CD4-positive, CD25-positive, alpha-beta regulatory T cell (primary cell): ENCODE results near the gene EEF1G. TPM values are rescaled to one million over a fixed set of nuclear protein-coding genes. Genes with fewer than 3 reads are reported as not detected.
"Not testable (repeated sequence)": the region's sequence is repeated elsewhere in the genome, so short reads cannot be mapped to it uniquely, and the experiment has no call there.

Experiments used
- ATAC-seq, 2 donors: fragments of 150-1000 bp; cut with Tn5 transposase; one replicate each; pipeline ENCODE4 v1.10.0; 2021; ENCODE audit warnings: low read depth in 2 of 2, moderate number of reproducible peaks in 2 of 2, moderate library complexity in 1 of 2
- DNase-seq, 3 donors: peaks; one replicate each; pipeline versions ENCODE4 v3.0.0 to v3.0.0-alpha.2; 2012 to 2022; ENCODE audit warnings: mixed read lengths in 1 of 3
- H3K27ac ChIP-seq: one replicate; pipeline ENCODE4 v1.7.0; 2013; ENCODE audit warnings: mild to moderate bottlenecking, low read length; ENCODE audit not compliant: insufficient read depth, poor library complexity, severe bottlenecking
- H3K27me3 ChIP-seq: one replicate; pipeline ENCODE4 v1.7.0; 2013; ENCODE audit warnings: low read length; ENCODE audit not compliant: control insufficient read depth, insufficient read depth
- H3K36me3 ChIP-seq: one replicate; pipeline ENCODE4 v1.7.0; 2013; ENCODE audit warnings: mild to moderate bottlenecking, low read length, moderate library complexity; ENCODE audit not compliant: control insufficient read depth, insufficient read depth
- H3K4me1 ChIP-seq: 2 replicates; pipeline ENCODE4 v1.7.0; 2013; ENCODE audit warnings: mild to moderate bottlenecking, low read length; ENCODE audit not compliant: insufficient read depth, control insufficient read depth, poor library complexity, severe bottlenecking
- H3K4me3 ChIP-seq: one replicate; pipeline ENCODE4 v1.7.0; 2013; ENCODE audit warnings: low read depth, mild to moderate bottlenecking, low read length, moderate library complexity
- H3K9me3 ChIP-seq, 2 experiments: 1 replicate in 1 of 2; 2 replicates in 1 of 2; pipeline ENCODE4 v1.7.0; 2013; ENCODE audit warnings: low read length in 2 of 2, mild to moderate bottlenecking in 1 of 2, moderate library complexity in 1 of 2; ENCODE audit not compliant: control insufficient read depth in 2 of 2
- H3K27ac Mint-ChIP-seq, 3 donors: one replicate each; pipeline ENCODE4 v1.8.0; 2020 to 2022; ENCODE audit warnings: mild to moderate bottlenecking in 3 of 3, mixed read lengths in 3 of 3, moderate library complexity in 2 of 3
- H3K27me3 Mint-ChIP-seq: one replicate; pipeline ENCODE4 v1.8.0; 2022; ENCODE audit warnings: mild to moderate bottlenecking, mixed read lengths
- H3K36me3 Mint-ChIP-seq: one replicate; pipeline ENCODE4 v1.8.0; 2020; ENCODE audit warnings: mixed read lengths
- H3K4me1 Mint-ChIP-seq, 4 donors: one replicate each; pipeline ENCODE4 v1.8.0; 2020 to 2022; ENCODE audit warnings: mixed read lengths in 4 of 4, mild to moderate bottlenecking in 1 of 4
- H3K4me3 Mint-ChIP-seq, 4 donors: one replicate each; pipeline ENCODE4 v1.8.0; 2020 to 2022; ENCODE audit warnings: mild to moderate bottlenecking in 4 of 4, mixed read lengths in 4 of 4, moderate library complexity in 3 of 4
- H3K9me3 Mint-ChIP-seq, 7 donors: one replicate each; pipeline ENCODE4 v1.8.0; 2020 to 2022; ENCODE audit warnings: mixed read lengths in 7 of 7, mild to moderate bottlenecking in 3 of 7, moderate library complexity in 2 of 7
- polyA plus RNA-seq, 4 donors: library from polyadenylated mRNA; unstranded; fragments of 300-500 nt; fragmentation: Illumina TruSeq; gene quantifications; one replicate each; pipeline ENCODE4 v1.2.3, GENCODE V29; 2021
- total RNA-seq: library from RNA; stranded (reverse); gene quantifications from one replicate; pipeline ENCODE4 v1.2.3, GENCODE V29; 2022

EEF1G gene
- total and polyA plus RNA-seq, 5 donors from 2014 or later: 775 to 1,680 (median 1,198) TPM

DNA sequence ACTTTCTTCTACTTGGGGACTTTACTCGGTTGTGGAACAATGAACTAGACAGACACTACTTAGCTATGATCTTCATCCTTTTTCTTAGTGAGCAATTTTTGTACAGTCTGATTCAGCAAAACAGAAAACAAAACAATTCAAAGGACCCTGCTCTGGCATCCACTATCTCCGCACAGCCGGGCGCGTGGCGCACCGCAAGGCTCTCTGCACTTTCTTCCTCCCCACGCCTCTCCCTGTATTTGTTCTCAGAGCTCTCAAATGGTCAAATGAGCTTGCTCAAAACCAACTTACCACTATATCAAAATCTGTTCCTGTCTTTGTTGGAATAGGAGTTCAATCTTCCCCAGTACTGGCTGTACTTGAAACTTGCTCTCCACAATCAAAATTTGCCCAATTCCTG, 7.4 kb downstream of the EEF1G start:
- DNase-seq (no peak), ATAC-seq (no peak)
- Histone ChIP-seq H3K36me3 (peaks cover 68% of the 10 kb centered on the region), H3K9me3 (no peaks in the 10 kb centered on the region), H3K27ac (no peak overlapping the region), H3K4me3 (no peak overlapping the region), H3K27me3 (no peaks in the 10 kb centered on the region), H3K4me1 (peaks cover 4% of the 10 kb centered on the region)
- Mint-ChIP-seq H3K36me3 (peaks cover 41% of the 10 kb centered on the region), H3K9me3 (no peaks in the 10 kb centered on the region), H3K27ac (no peak overlapping the region), H3K27me3 (no peaks in the 10 kb centered on the region), H3K4me3 (peak overlapping the region in 1 of 4 donors; percentile 64), H3K4me1 (peaks cover 11 to 50% (median 34%) of the 10 kb centered on the region in 4 donors)

GRCh38 chr11:62565100-62565802, 8.4 kb downstream of the EEF1G start:
- H3K4me3 ChIP-seq: no peak overlapping the region
- H3K9me3 ChIP-seq: no peaks in the 10 kb centered on the region
- no peak overlapping the region for H3K4me3 Mint-ChIP-seq
- DNase-seq (no peak), ATAC-seq (no peak)
- no peaks in the 10 kb centered on the region for H3K27me3 ChIP-seq
- peak overlapping the region in 1 of 3 donors; percentile 20 for H3K27ac Mint-ChIP-seq
- H3K4me1 ChIP-seq: peaks cover 11% of the 10 kb centered on the region
- peaks cover 16 to 51% (median 34%) of the 10 kb centered on the region in 4 donors for H3K4me1 Mint-ChIP-seq
- H3K27me3 Mint-ChIP-seq: no peaks in the 10 kb centered on the region
- peaks cover 58% of the 10 kb centered on the region for H3K36me3 ChIP-seq
- H3K9me3 Mint-ChIP-seq: no peaks in the 10 kb centered on the region
- no peak overlapping the region for H3K27ac ChIP-seq
- peaks cover 37% of the 10 kb centered on the region for H3K36me3 Mint-ChIP-seq

DNA sequence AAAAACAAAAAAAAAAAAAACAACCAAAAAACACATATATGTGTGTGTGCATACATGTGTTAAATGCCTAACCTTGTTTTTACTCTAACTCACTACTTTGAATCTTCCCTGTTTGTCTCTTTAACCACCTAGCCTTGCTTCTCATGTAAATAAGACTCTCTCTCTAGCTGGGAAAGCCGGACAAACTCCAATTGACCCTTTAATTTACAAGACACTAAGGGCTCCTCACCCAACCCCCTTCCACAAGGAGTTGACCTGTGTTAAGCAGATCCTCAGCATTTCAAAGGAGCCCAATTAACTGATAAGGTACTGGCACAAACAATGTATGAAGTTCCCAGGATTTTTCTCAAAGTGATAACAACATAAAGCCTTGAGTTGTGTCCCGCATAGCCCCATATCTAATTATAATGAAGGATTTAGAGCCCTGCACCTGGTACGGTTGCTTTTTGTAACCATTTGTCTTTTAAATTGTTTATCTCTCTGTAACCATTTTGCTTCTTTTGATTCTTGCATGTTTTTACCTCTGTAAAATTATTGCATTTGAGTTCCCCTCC, 11.9 kb downstream of the EEF1G start:
- not testable (repeated sequence) for H3K27me3 ChIP-seq, DNase-seq, ATAC-seq, H3K27ac ChIP-seq, H3K4me3 ChIP-seq, H3K9me3 Mint-ChIP-seq, H3K9me3 ChIP-seq, H3K27me3 Mint-ChIP-seq
- Mint-ChIP-seq H3K4me1 (peaks cover 14 to 58% (median 34%) of the 10 kb centered on the region in 4 donors), H3K4me3 (peak overlapping the region in 2 of 4 donors; percentile 28 to 39), H3K27ac (peak overlapping the region; percentile 2 to 62 (median 56)), H3K36me3 (peaks cover 36% of the 10 kb centered on the region)
- peaks cover 41% of the 10 kb centered on the region for H3K4me1 ChIP-seq
- peaks cover 47% of the 10 kb centered on the region for H3K36me3 ChIP-seq

- Histone ChIP-seq H3K27ac (peak overlapping the region; percentile 41), H3K36me3 (peaks cover 36% of the 10 kb centered on the region), H3K27me3 (no peaks in the 10 kb centered on the region), H3K4me3 (no peak overlapping the region), H3K4me1 (peaks cover 52% of the 10 kb centered on the region), H3K9me3 (no peaks in the 10 kb centered on the region)
- H3K4me3 Mint-ChIP-seq: peak overlapping the region in 3 of 4 donors; percentile 46 to 83 (median 49)
- no peaks in the 10 kb centered on the region for H3K27me3 Mint-ChIP-seq
- H3K27ac Mint-ChIP-seq: peak overlapping the region; percentile 85 to 92 (median 90)
- DNase-seq: peak; percentile 72 to 78 (median 72)
- peak; percentile 19 to 29 for ATAC-seq
- peaks cover 26% of the 10 kb centered on the region for H3K36me3 Mint-ChIP-seq
- H3K4me1 Mint-ChIP-seq: peaks cover 12 to 58% (median 40%) of the 10 kb centered on the region in 4 donors
- H3K9me3 Mint-ChIP-seq: no peaks in the 10 kb centered on the region
Observed at GRCh38 chr11:62560566-62561103, 13.1 kb downstream of the EEF1G start.

GRCh38 chr11:62559626-62560025, 14.1 kb downstream of the EEF1G start:
- DNase-seq, H3K9me3 Mint-ChIP-seq, ATAC-seq, H3K9me3 ChIP-seq, H3K4me3 ChIP-seq, H3K27me3 Mint-ChIP-seq, H3K27me3 ChIP-seq: not testable (repeated sequence)
- peaks cover 62% of the 10 kb centered on the region for H3K4me1 ChIP-seq
- Mint-ChIP-seq H3K4me1 (peaks cover 8 to 66% (median 44%) of the 10 kb centered on the region in 4 donors), H3K27ac (peak overlapping the region; percentile 14 to 92 (median 85)), H3K4me3 (peak overlapping the region in 2 of 4 donors; percentile 63 to 83), H3K36me3 (peaks cover 23% of the 10 kb centered on the region)
- H3K27ac ChIP-seq: peak overlapping the region; percentile 41
- H3K36me3 ChIP-seq: peaks cover 28% of the 10 kb centered on the region

- Histone ChIP-seq H3K9me3 (no peaks in the 10 kb centered on the region), H3K27me3 (no peaks in the 10 kb centered on the region), H3K4me1 (peaks cover 67% of the 10 kb centered on the region), H3K4me3 (no peak overlapping the region), H3K36me3 (peaks cover 28% of the 10 kb centered on the region), H3K27ac (peak overlapping the region; percentile 37)
- Mint-ChIP-seq H3K27me3 (no peaks in the 10 kb centered on the region), H3K4me3 (peak overlapping the region; percentile 15 to 83 (median 63)), H3K4me1 (peaks cover 8 to 70% (median 48%) of the 10 kb centered on the region in 4 donors), H3K27ac (peak overlapping the region; percentile 63 to 87 (median 85)), H3K36me3 (peaks cover 23% of the 10 kb centered on the region), H3K9me3 (no peaks in the 10 kb centered on the region)
- ATAC-seq: no peak
- DNase-seq: no peak
Observed at GRCh38 chr11:62559204-62559603, 14.5 kb downstream of the EEF1G start.

- H3K9me3 Mint-ChIP-seq: no peaks in the 10 kb centered on the region
- Histone ChIP-seq H3K9me3 (no peaks in the 10 kb centered on the region), H3K4me3 (no peak overlapping the region), H3K36me3 (peaks cover 25% of the 10 kb centered on the region), H3K27ac (peak overlapping the region; percentile 99), H3K27me3 (no peaks in the 10 kb centered on the region), H3K4me1 (peaks cover 72% of the 10 kb centered on the region)
- peaks cover 23% of the 10 kb centered on the region for H3K36me3 Mint-ChIP-seq
- peak overlapping the region in 2 of 4 donors; percentile 15 to 83 for H3K4me3 Mint-ChIP-seq
- no peaks in the 10 kb centered on the region for H3K27me3 Mint-ChIP-seq
- DNase-seq (no peak), ATAC-seq (no peak)
- H3K4me1 Mint-ChIP-seq: peaks cover 8 to 75% (median 52%) of the 10 kb centered on the region in 4 donors
- peak overlapping the region in 2 of 3 donors; percentile 63 to 87 for H3K27ac Mint-ChIP-seq
Observed at GRCh38 chr11:62558669-62559068, 15.0 kb downstream of the EEF1G start.
